Endodermal cell (in vitro differentiated cells): Measurements from ENCODE around the gene POFUT1. TPM values are rescaled to one million over a fixed set of nuclear protein-coding genes. Genes with fewer than 3 reads are reported as not detected.
A peak's percentile ranks its signal among the peaks of the same experiment; 100 is the strongest.

Experiments
- DNase-seq: peaks from one replicate; pipeline ENCODE4 v3.0.0-alpha.2; 2017
- H3K27ac ChIP-seq: 2 replicates; pipeline ENCODE4 v1.5.1; 2013; ENCODE audit warnings: mild to moderate bottlenecking, low read depth, low read length, moderate library complexity
- H3K27me3 ChIP-seq: 2 replicates; pipeline ENCODE4 v1.6.1; 2013; ENCODE audit warnings: mild to moderate bottlenecking, low read length, moderate library complexity; ENCODE audit not compliant: insufficient read depth, control insufficient read depth, poor library complexity, severe bottlenecking
- H3K36me3 ChIP-seq: 2 replicates; pipeline ENCODE4 v1.7.0; 2013; ENCODE audit warnings: mild to moderate bottlenecking, low read length, moderate library complexity; ENCODE audit not compliant: control insufficient read depth, insufficient read depth
- H3K4me1 ChIP-seq: one replicate; pipeline ENCODE4 v1.7.0; 2013; ENCODE audit warnings: low read length; ENCODE audit not compliant: control insufficient read depth, insufficient read depth
- H3K4me3 ChIP-seq: 2 replicates; pipeline ENCODE4 v1.5.1; 2013; ENCODE audit warnings: mild to moderate bottlenecking, low read length, moderate library complexity
- H3K9ac ChIP-seq: 2 replicates; pipeline ENCODE4 v1.6.1; 2013; ENCODE audit warnings: mild to moderate bottlenecking, low read length, moderate library complexity; ENCODE audit not compliant: poor library complexity, severe bottlenecking; ENCODE audit errors: extremely low read depth
- H3K9me3 ChIP-seq: 2 replicates; pipeline ENCODE4 v1.6.1; 2013; ENCODE audit warnings: mild to moderate bottlenecking, low read length, moderate library complexity; ENCODE audit not compliant: control insufficient read depth
- H3K27ac Mint-ChIP-seq: 2 replicates; pipeline ENCODE4 v1.8.0; 2020; ENCODE audit warnings: mixed read lengths
- H3K27me3 Mint-ChIP-seq: 2 replicates; pipeline ENCODE4 v1.8.0; 2021; ENCODE audit warnings: mild to moderate bottlenecking, mixed read lengths; ENCODE audit not compliant: insufficient read depth
- H3K36me3 Mint-ChIP-seq: 2 replicates; pipeline ENCODE4 v1.8.0; 2020; ENCODE audit warnings: low read depth, mixed read lengths
- H3K4me1 Mint-ChIP-seq: 2 replicates; pipeline ENCODE4 v1.8.0; 2020; ENCODE audit warnings: mixed read lengths
- H3K4me3 Mint-ChIP-seq: 2 replicates; pipeline ENCODE4 v1.8.0; 2020; ENCODE audit warnings: mild to moderate bottlenecking, moderate library complexity, mixed read lengths
- H3K9me3 Mint-ChIP-seq: 2 replicates; pipeline ENCODE4 v1.8.0; 2020; ENCODE audit warnings: mild to moderate bottlenecking, mixed read lengths
- CTCF ChIP-seq: fragments of 200-600 bp; sonication (generic); conservative IDR thresholded peaks from 2 replicates; pipeline ENCODE4 v1.5.0; 2021; ENCODE audit warnings: antibody characterized with exemption, mild to moderate bottlenecking
- WGBS, 2 experiments: methylation state at CpG; one replicate each; pipeline versions ENCODE4 v1.1.5 to v1.1.7; 2013; ENCODE audit warnings: missing lambda C conversion rate in 2 of 2, mixed read lengths in 1 of 2; ENCODE audit not compliant: insufficient coverage in 1 of 2, insufficient read length in 1 of 2; 5-methylcytosine and 5-hydroxymethylcytosine counted together
- total RNA-seq, 2 donors: library from RNA; stranded (reverse); fragmentation: NEBNext Ultra II Directional in 1 of 2; extraction: Animal tissue kit (Norgen Biotek cat#: 25700) in 1 of 2; gene quantifications; 2 replicates in 1 of 2; 3 replicates in 1 of 2; pipeline ENCODE4 v1.2.1, GENCODE V29; 2021

Gene POFUT1
- total RNA-seq, 2 donors from 2014 or later: 43.9 to 44.8 TPM

- Mint-ChIP-seq H3K9me3 (no peaks in the 10 kb centered on the region), H3K4me1 (peaks cover 7% of the 10 kb centered on the region), H3K36me3 (peaks cover 1% of the 10 kb centered on the region), H3K27ac (peak within 1 kb of the TSS; percentile 50), H3K27me3 (peaks cover 12% of the 10 kb centered on the region), H3K4me3 (peak within 1 kb of the TSS; percentile 73)
- no peak for TF ChIP-seq CTCF
- Histone ChIP-seq H3K36me3 (peaks cover 12% of the 10 kb centered on the region), H3K4me3 (peak within 1 kb of the TSS; percentile 92), H3K27me3 (no peaks in the 10 kb centered on the region), H3K9ac (peak within 1 kb of the TSS; percentile 62), H3K9me3 (no peaks in the 10 kb centered on the region), H3K27ac (no peak within 1 kb of the TSS), H3K4me1 (peaks cover 3% of the 10 kb centered on the region)
- peak; percentile 93 for DNase-seq
- 5 to 14% methylated on average over 15 to 62 of the region's 62 CpGs for WGBS, 2 experiments
These were observed 69.9 kb downstream of the POFUT1 start, which contains the start of gene KIF3B for GRCh38 chr20:32277361-32278198. Gene KIF3B, plus strand, starts transcription at chr20:32277651. Its CDS starts 32,127 bp downstream, at chr20:32309778.

GRCh38 chr20:32278199-32278643, 70.5 kb downstream of the POFUT1 start:
- Mint-ChIP-seq H3K27me3 (peaks cover 9% of the 10 kb centered on the region), H3K36me3 (peaks cover 3% of the 10 kb centered on the region), H3K4me3 (peak overlapping the region; percentile 73), H3K4me1 (peaks cover 7% of the 10 kb centered on the region), H3K27ac (peak overlapping the region; percentile 50), H3K9me3 (no peaks in the 10 kb centered on the region)
- 77 to 100% methylated on average over 1 to 4 of the region's 4 CpGs for WGBS, 2 experiments
- no peaks in the 10 kb centered on the region for H3K27me3 ChIP-seq
- peaks cover 12% of the 10 kb centered on the region for H3K36me3 ChIP-seq
- H3K4me3 ChIP-seq: peak overlapping the region; percentile 92
- peaks cover 3% of the 10 kb centered on the region for H3K4me1 ChIP-seq
- H3K9ac ChIP-seq: peak overlapping the region; percentile 62
- no peak overlapping the region for H3K27ac ChIP-seq
- no peaks in the 10 kb centered on the region for H3K9me3 ChIP-seq
- no peak for DNase-seq
- no peak for TF ChIP-seq CTCF

- H3K4me1 Mint-ChIP-seq: peaks cover 17% of the 10 kb centered on the region
- H3K27ac ChIP-seq: no peak overlapping the region
- no peak overlapping the region for H3K9ac ChIP-seq
- peaks cover 6% of the 10 kb centered on the region for H3K36me3 Mint-ChIP-seq
- no peak for DNase-seq
- no peaks in the 10 kb centered on the region for H3K9me3 Mint-ChIP-seq
- H3K4me3 Mint-ChIP-seq: no peak overlapping the region
- no peak overlapping the region for H3K27ac Mint-ChIP-seq
- no peaks in the 10 kb centered on the region for H3K9me3 ChIP-seq
- H3K27me3 ChIP-seq: no peaks in the 10 kb centered on the region
- peaks cover 12% of the 10 kb centered on the region for H3K36me3 ChIP-seq
- no peak overlapping the region for H3K4me3 ChIP-seq
- H3K27me3 Mint-ChIP-seq: no peaks in the 10 kb centered on the region
- WGBS, 2 experiments: 91 to 100% methylated on average over 4 of the region's 4 CpGs
- TF ChIP-seq CTCF: no peak
- peaks cover 11% of the 10 kb centered on the region for H3K4me1 ChIP-seq
These were observed 74.0 kb downstream of the POFUT1 start for GRCh38 chr20:32281711-32282110.
